Ovary (tissue), 9 donors: ENCODE data around the gene RNF39. TPM values are rescaled to one million over a fixed set of nuclear protein-coding genes. Genes with fewer than 3 reads are reported as not detected.
A peak's percentile ranks its signal among the peaks of the same experiment; 100 is the strongest.

Source experiments
- DNase-seq, 5 donors: peaks; one replicate each; pipeline ENCODE4 v3.0.0-alpha.2; 2019 to 2020
- H3K27ac ChIP-seq, 2 donors: fragments of 200-600 bp; one replicate each; pipeline versions ENCODE4 v1.5.1 to v1.8.0; 2019 to 2022
- H3K27me3 ChIP-seq: fragments of 200-600 bp; one replicate; pipeline ENCODE4 v1.8.0; 2022
- H3K36me3 ChIP-seq: fragments of 200-600 bp; sonication (generic); one replicate; pipeline ENCODE4 v1.5.1; 2019
- H3K4me1 ChIP-seq: one replicate; pipeline ENCODE4 v1.8.1; 2013; ENCODE audit warnings: mild to moderate bottlenecking, moderate library complexity; ENCODE audit not compliant: insufficient read depth
- H3K4me3 ChIP-seq: fragments of 200-600 bp; sonication (generic); one replicate; pipeline ENCODE4 v1.5.1; 2017
- H3K9me3 ChIP-seq, 2 donors: fragments of 200-600 bp in 1 of 2; sonication (generic) in 1 of 2; one replicate each; pipeline versions ENCODE4 v1.5.1 to v1.8.1; 2013 to 2019; ENCODE audit warnings: mild to moderate bottlenecking in 1 of 2, moderate library complexity in 1 of 2
- CTCF ChIP-seq, 3 donors: fragments of 450-650 bp in 2 of 3; fragments of 200-600 bp in 1 of 3; IDR thresholded peaks; one replicate each; pipeline versions ENCODE4 v1.5.1 to v1.8.0; 2016 to 2022; ENCODE audit warnings: antibody characterized with exemption in 3 of 3, mild to moderate bottlenecking in 1 of 3
- EP300 ChIP-seq: sonication (generic); formaldehyde crosslinking; IDR thresholded peaks from one replicate; pipeline ENCODE4 v1.6.1; 2017; ENCODE audit warnings: antibody characterized with exemption
- POLR2A ChIP-seq: fragments of 450-650 bp; IDR thresholded peaks from one replicate; pipeline ENCODE4 v1.6.1; 2017; ENCODE audit warnings: antibody characterized with exemption, mild to moderate bottlenecking, moderate library complexity
- WGBS, 3 donors: extraction: QIAGEN DNeasy Blood & Tissue Kit in 1 of 3; methylation state at CpG; one replicate each; pipeline versions ENCODE4 v1.1.5 to v1.1.7; 2013 to 2017; 5-methylcytosine and 5-hydroxymethylcytosine counted together
- intact Hi-C, 4 donors: fragments of 100-400 bp; cut with DNase I; formaldehyde crosslinking; loops; one replicate each; pipeline versions ENCODE4 v1.11.0 to v1.15.1; 2022 to 2023
- polyA plus RNA-seq, 2 donors: library from polyadenylated mRNA; stranded (reverse); fragments of 200-250 nt in 1 of 2; fragments of 350-450 nt in 1 of 2; fragmentation: Illumina TruSeq in 1 of 2; extraction: RNeasy Lipid Tissue Mini Kit (QIAGEN cat#74804) in 1 of 2; gene quantifications; one replicate each; pipeline ENCODE4 v1.2.3, GENCODE V29; 2013 to 2014
- total RNA-seq, 7 donors: library from RNA; depleted of rRNA in 2 of 7; stranded (reverse); fragments of >200 nt in 2 of 7; fragmentation: NEBNext Ultra II Directional in 3 of 7; extraction: Animal tissue kit (Norgen Biotek cat#: 25700) in 3 of 7; gene quantifications; one replicate each; pipeline versions ENCODE4 v1.1.0 to v1.2.4, GENCODE V29; 2016 to 2023
- donor health status: DM: no; HTN: no; CAD: no; lungs with moderate emphysema.
- donor health status: DM: no; HTN: no; CAD: no.
- donor health status: Bipolar disorder and iron deficiency.
- donor health status: DM: yes; HTN: yes; CAD: no.
- donor health status: DM: no; HTN: no; CAD: no.
- donor health status: DM: yes; HTN: yes; CAD: no.

RNF39 gene
- total and polyA plus RNA-seq, 9 donors, result 0.28 to 3.1 (median 0.97) TPM; not detected in 1

- H3K4me3 ChIP-seq, result no peak overlapping the region
- TF ChIP-seq POLR2A (no peak), EP300 (no peak), CTCF (IDR thresholded peaks at IDR 0.05) (no peak)
- H3K27ac ChIP-seq, result no peak overlapping the region
- H3K36me3 ChIP-seq, result no peaks in the 10 kb centered on the region
- H3K4me1 ChIP-seq, result peaks cover 8% of the 10 kb centered on the region
- WGBS, 3 donors, result 1 to 2% (median 1%) methylated on average over 37 of the region's 37 CpGs
- DNase-seq, result peak in 4 of 5 donors; percentile 38 to 80 (median 50)
- H3K27me3 ChIP-seq, result no peaks in the 10 kb centered on the region
- intact Hi-C loops, result no loop called here
- H3K9me3 ChIP-seq, result no peaks in the 10 kb centered on the region
Measured at GRCh38 chr6:30074331-30075093, 1.1 kb downstream of the RNF39 start.

- intact Hi-C loops, result no loop called here
- Histone ChIP-seq H3K27me3 (no peaks in the 10 kb centered on the region), H3K4me1 (peaks cover 8% of the 10 kb centered on the region), H3K9me3 (no peaks in the 10 kb centered on the region), H3K27ac (no peak overlapping the region), H3K36me3 (no peaks in the 10 kb centered on the region), H3K4me3 (no peak overlapping the region)
- DNase-seq, result no peak
- WGBS, 3 donors, result 31 to 45% (median 33%) methylated on average over 7 of the region's 7 CpGs
- no peak for TF ChIP-seq CTCF (IDR thresholded peaks at IDR 0.05)
- no peak for TF ChIP-seq EP300
- no peak for TF ChIP-seq POLR2A
Measured at GRCh38 chr6:30073489-30074235, 1.9 kb downstream of the RNF39 start.

GRCh38 chr6:30071858-30072257 lies 3.7 kb downstream of the RNF39 start:
- Histone ChIP-seq H3K27ac (no peak overlapping the region), H3K9me3 (no peaks in the 10 kb centered on the region), H3K4me3 (no peak overlapping the region), H3K36me3 (no peaks in the 10 kb centered on the region), H3K4me1 (peaks cover 8% of the 10 kb centered on the region), H3K27me3 (no peaks in the 10 kb centered on the region)
- intact Hi-C loops, result no loop called here
- 45 to 50% (median 49%) methylated on average over 3 of the region's 3 CpGs for WGBS, 3 donors
- no peak for DNase-seq
- TF ChIP-seq POLR2A (no peak), EP300 (no peak), CTCF (IDR thresholded peaks at IDR 0.05) (no peak)

- Histone ChIP-seq H3K4me1 (peaks cover 8% of the 10 kb centered on the region), H3K9me3 (no peaks in the 10 kb centered on the region), H3K4me3 (no peak overlapping the region), H3K27me3 (no peaks in the 10 kb centered on the region), H3K27ac (no peak overlapping the region), H3K36me3 (no peaks in the 10 kb centered on the region)
- TF ChIP-seq CTCF (IDR thresholded peaks at IDR 0.05) (no peak), EP300 (no peak), POLR2A (no peak)
- WGBS, 3 donors, result 12 to 26% (median 20%) methylated on average over 65 to 68 of the region's 68 CpGs
- intact Hi-C loops, result no loop called here
- peak in 4 of 5 donors; percentile 36 to 70 (median 41) for DNase-seq
Measured at GRCh38 chr6:30071081-30071818, 4.3 kb downstream of the RNF39 start.
